Spleen (tissue), 7 donors: ENCODE measurements around the gene TLCD3A.

ENCODE experiments used
- CTCF ChIP-seq, 11 experiments: fragments of 200-600 bp in 7 of 11; fragments of 450-650 bp in 4 of 11; sonication (generic) in 4 of 11; IDR thresholded peaks in 8 of 11; conservative IDR thresholded peaks in 3 of 11; 1 replicate in 7 of 11; 2 replicates in 4 of 11; pipeline versions ENCODE4 v1.4.0 to v1.8.0; 2016 to 2021; ENCODE audit warnings: antibody characterized with exemption in 11 of 11, inconsistent platforms in 4 of 11, mild to moderate bottlenecking in 1 of 11
- POLR2A ChIP-seq, 3 donors: fragments of 450-650 bp; IDR thresholded peaks; one replicate each; pipeline ENCODE4 v1.5.1; 2017; ENCODE audit warnings: antibody characterized with exemption in 3 of 3, mild to moderate bottlenecking in 1 of 3
- donor health status: DM: no; HTN: no; CAD: no; lungs with moderate emphysema.
- donor health status: DM: no; HTN: no; CAD: no.
- donor health status: DM: no; HTN: no; CAD: no.

- no peak for TF ChIP-seq POLR2A (IDR thresholded peaks at IDR 0.05)
- TF ChIP-seq CTCF (IDR thresholded peaks at IDR 0.05 in 8 of 11, conservative IDR thresholded peaks at IDR 0.05 in 3 of 11) = no peak
These were observed 45.7 kb downstream of the TLCD3A start for GRCh38 chr17:778096-778495.
